ENCODE results near the gene P2RY6. TPM values are rescaled to one million over a fixed set of nuclear protein-coding genes. Genes with fewer than 3 reads are reported as not detected.
A peak's percentile ranks its signal among the peaks of the same experiment; 100 is the strongest.

The P2RY6 gene
- total RNA-seq, 1 experiment from 2014 or later, result not detected

DNA sequence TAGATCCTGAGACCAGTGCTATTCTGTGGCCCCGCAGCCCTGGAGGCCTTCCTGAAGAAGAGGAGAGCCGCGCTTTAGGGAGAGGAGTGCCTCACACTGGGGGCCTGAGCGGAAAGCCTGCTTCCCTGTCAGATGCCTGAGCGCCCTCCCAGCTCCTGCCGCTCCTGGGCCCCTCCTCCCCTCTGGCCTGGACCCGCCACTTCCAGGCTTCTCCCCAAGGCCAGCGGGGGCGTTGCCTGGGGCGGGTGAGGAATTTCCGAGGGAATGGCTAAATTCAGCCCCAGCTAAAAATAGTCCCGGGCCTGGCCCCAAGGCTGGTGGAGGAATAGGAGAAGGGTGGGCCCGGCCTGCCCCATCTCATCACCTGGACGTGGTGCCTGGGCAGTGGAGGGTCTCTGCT is 51.3 kb downstream of the P2RY6 start:
- H3K18ac ChIP-seq (ENCODE audit: insufficient read length, low read depth, low read length), result no peak overlapping the region
- Mint-ChIP-seq H3K4me1 (peaks cover 39 to 45% of the 10 kb centered on the region in 2 experiments), H3K4me3 (no peak overlapping the region), H3K9me3 (no peaks in the 10 kb centered on the region), H3K36me3 (ENCODE audit: insufficient read depth in 1 of 3, low read depth in 3 of 3) (peaks cover 0 to 10% (median 4%) of the 10 kb centered on the region in 3 experiments; a peak in 3 of 7 replicates), H3K27ac (peak overlapping the region in 1 of 3 experiments; percentile 11; a peak in 1 of 7 replicates), H3K27me3 (ENCODE audit: low read depth) (peaks cover 30% of the 10 kb centered on the region)
- H3K23ac ChIP-seq (ENCODE audit: insufficient read length, low read depth, low read length), result no peak overlapping the region
- no peak overlapping the region for H4K91ac ChIP-seq (ENCODE audit: insufficient read length, low read depth, low read length)
- H3K56ac ChIP-seq (ENCODE audit: insufficient read length, low read depth, low read length), result no peak overlapping the region
- H3T11ph ChIP-seq (ENCODE audit: low read length), result no peak overlapping the region
- H4K5ac ChIP-seq (ENCODE audit: insufficient read length, low read depth, low read length), result no peak overlapping the region
- H3K4me2 ChIP-seq (ENCODE audit: insufficient read depth, insufficient read length, low read length), result no peak overlapping the region
- H3K27me3 ChIP-seq (ENCODE audit: insufficient read depth, low read length), result no peaks in the 10 kb centered on the region
- no peak overlapping the region for H3K27ac ChIP-seq (ENCODE audit: insufficient read length, low read depth, low read length)
- no peaks in the 10 kb centered on the region for H3K9me3 ChIP-seq (ENCODE audit: control insufficient read depth, low read depth, low read length)
- H3K4ac ChIP-seq (ENCODE audit: low read depth, low read length), result no peak overlapping the region
- H2AK5ac ChIP-seq (ENCODE audit: insufficient read length, low read length), result no peak overlapping the region
- no peaks in the 10 kb centered on the region for H4K20me1 ChIP-seq (ENCODE audit: control insufficient read depth, insufficient read depth, insufficient read length)
- H2BK15ac ChIP-seq (ENCODE audit: low read depth, low read length), result no peak overlapping the region
- H2BK120ac ChIP-seq (ENCODE audit: low read depth, low read length, poor library complexity, severe bottlenecking), result no peak overlapping the region
- H3K4me1 ChIP-seq (ENCODE audit: insufficient read depth, low read length), result peaks cover 7% of the 10 kb centered on the region; the same call in 1 of the 2 replicates
- no peak overlapping the region for H2BK5ac ChIP-seq (ENCODE audit: insufficient read length, low read length)
- no peak overlapping the region for H3K14ac ChIP-seq (ENCODE audit: insufficient read depth, low read length)
- H3K9ac ChIP-seq (ENCODE audit: extremely low read depth, insufficient read length, low read length), result no peak overlapping the region
- no peaks in the 10 kb centered on the region for H3K79me2 ChIP-seq (ENCODE audit: insufficient read depth, low read length)
- no peak overlapping the region for H2BK12ac ChIP-seq (ENCODE audit: insufficient read length, low read depth, low read length)
- no peak overlapping the region for H4K8ac ChIP-seq (replicated peaks; ENCODE audit: insufficient read length, low read depth, low read length)
- no peaks in the 10 kb centered on the region for H3K79me1 ChIP-seq (ENCODE audit: insufficient read depth, low read depth, low read length, poor library complexity, severe bottlenecking)
- peak; percentile 84 for DNase-seq
- no peaks in the 10 kb centered on the region for H3K23me2 ChIP-seq (ENCODE audit: insufficient read length, low read depth, low read length, poor library complexity, severe bottlenecking)
- no peak overlapping the region for H2AFZ ChIP-seq (ENCODE audit: low read length)
- no peak overlapping the region for H2BK20ac ChIP-seq (ENCODE audit: low read depth, low read length, poor library complexity, severe bottlenecking)
- TF ChIP-seq, protein P1, sequence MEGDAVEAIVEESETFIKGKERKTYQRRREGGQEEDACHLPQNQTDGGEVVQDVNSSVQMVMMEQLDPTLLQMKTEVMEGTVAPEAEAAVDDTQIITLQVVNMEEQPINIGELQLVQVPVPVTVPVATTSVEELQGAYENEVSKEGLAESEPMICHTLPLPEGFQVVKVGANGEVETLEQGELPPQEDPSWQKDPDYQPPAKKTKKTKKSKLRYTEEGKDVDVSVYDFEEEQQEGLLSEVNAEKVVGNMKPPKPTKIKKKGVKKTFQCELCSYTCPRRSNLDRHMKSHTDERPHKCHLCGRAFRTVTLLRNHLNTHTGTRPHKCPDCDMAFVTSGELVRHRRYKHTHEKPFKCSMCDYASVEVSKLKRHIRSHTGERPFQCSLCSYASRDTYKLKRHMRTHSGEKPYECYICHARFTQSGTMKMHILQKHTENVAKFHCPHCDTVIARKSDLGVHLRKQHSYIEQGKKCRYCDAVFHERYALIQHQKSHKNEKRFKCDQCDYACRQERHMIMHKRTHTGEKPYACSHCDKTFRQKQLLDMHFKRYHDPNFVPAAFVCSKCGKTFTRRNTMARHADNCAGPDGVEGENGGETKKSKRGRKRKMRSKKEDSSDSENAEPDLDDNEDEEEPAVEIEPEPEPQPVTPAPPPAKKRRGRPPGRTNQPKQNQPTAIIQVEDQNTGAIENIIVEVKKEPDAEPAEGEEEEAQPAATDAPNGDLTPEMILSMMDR (conservative IDR thresholded peaks at IDR 0.05), result no peak
- no CpG with 5 or more reads among the region's 14 CpGs for WGBS (ENCODE audit: extremely low coverage, insufficient read length, low lambda C conversion rate)

All from H9 (cell line).